GM21447 (cell line): ENCODE measurements around the gene MARCHF9.
A peak's percentile ranks its signal among the peaks of the same experiment; 100 is the strongest.

Experiments
- ATAC-seq: cut with Tn5 transposase; IDR thresholded peaks from one replicate; pipeline ENCODE4 v1.9.1; 2021; ENCODE audit not compliant: unreplicated experiment

Gene MARCHF9

DNA sequence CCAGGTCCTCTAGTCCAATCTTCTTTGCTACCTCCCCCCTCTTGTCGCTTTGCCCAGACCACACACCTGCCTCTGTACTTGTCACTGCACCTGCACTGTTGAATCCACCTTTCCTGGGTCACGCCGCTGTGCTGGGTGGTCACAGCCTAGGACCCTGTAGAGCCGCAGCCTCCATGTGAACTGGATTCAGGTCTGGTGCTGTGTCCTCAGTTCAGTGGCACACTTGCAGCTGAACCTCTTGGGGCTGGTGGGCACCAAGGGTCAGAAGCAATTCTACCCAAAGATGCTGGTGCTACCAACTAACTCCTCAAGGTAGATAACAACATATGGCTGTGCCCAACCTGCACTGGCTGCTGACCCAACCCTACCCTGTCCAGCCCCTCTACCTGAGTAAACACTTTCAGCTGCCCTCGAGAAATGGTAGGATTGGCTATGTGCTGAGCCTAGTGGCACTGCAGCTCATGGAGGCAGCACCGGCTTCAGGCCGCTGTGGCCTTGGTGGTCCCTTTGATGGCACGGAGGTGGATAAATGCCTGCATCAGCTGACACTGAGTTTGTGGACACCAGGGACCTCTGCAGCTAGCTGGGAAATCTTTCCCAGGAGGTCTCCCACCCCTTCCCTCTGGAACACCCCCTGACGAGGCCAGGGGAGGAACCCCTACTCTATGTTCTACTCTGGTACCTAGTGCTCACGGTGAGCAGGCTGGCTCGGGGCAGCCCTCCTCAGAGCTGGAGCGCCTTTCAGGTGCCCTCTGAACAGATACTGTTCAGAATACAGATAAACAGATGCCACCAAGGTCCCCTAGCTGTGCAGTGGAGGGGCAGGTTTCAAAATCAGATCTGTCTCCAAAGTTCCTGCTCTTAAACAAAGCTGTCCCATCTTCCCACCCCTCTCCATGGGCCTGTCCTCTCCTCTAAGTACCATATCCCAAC, 30.6 kb upstream of the MARCHF9 start:
- ATAC-seq = no peak

DNA sequence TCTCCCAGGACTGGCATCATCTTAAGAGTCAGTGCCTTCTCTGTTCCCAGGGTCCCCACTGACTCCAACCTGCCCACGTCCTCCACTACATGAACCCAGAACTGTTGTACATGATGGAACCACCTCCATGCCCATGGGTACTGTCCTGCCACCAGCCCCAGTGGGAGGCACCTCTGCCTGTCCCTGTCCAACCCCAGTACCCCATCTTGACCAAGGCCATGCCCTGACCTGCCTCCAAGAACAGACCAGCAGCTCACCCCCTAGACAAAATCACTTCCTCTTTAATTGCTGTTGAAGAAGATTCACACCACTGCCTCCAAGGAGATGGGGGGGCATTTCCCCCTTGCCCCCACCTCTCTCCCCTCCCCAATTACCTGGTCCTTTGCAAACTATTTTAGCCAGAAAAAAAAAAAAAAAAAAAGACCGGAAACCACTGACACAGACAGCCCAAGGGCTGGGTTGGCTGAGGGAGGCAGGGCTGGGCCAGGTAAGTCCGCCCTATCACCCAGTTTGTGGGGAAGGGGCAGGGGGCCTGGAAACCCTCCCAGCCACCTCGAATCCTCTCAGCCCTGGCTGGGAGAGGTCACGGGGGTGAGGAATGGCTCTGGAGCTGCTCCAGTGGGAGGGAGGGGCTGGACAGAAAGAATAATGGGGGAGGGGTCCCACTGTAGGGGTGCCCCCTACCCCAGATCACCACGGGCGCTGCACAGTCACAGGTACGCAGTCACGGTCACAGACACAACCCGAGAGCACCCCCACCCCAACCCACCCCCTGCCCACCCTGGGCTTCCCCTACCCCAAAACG, 29.8 kb upstream of the MARCHF9 start:
- no peak for ATAC-seq

DNA sequence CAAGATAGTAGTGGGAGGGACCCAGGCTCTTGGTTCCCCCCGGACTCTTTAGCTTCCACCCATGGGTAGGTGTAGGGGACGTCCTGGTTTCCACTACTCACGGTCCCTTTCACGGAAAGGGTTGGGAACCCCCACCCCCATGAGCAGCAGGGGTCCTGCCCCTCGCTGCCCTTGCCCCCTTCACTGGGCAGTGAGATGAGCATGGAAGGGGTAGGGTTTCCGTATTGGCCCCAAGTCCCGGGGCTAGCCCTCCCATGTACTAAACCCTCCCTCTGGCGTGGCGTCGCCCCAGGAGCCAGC, 29.1 kb upstream of the MARCHF9 start:
- no peak for ATAC-seq

DNA sequence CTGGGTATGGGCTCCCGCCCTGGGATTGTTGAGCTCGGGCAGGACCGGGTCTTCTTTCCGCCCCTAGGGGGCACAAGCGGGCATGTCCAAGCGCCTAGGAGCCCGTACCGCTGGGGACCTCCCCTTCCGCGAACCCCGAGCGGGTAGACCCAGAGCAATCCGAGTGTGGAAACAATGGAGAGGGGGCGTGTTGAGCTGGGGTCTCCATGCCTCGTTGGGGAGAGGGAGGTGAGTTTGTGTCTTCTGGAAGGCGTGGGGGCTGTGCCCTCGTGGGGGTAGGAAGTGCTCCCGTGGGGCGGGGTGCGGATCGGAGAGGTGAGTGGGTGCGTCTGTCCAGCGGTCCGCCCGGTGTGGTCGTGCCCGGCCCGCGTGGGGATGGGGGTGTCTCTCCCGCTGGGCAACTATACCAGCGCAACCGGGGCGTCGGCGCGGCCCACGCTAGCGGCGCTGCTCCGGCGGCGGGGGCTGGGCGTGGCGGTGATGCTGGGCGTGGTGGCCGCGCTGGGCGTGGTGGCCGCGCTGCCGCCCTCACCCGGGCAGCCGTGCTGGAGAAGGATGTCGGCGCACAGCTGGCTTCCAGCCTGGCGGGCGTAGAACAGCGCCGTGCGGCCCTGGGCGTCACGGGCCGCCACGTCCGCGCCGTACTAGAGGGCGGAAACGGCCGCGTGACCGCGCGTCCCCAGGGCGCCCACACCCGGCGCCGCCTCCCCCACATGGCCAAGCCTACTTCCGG, 28.6 kb upstream of the MARCHF9 start:
- peak; percentile 59 for ATAC-seq

DNA sequence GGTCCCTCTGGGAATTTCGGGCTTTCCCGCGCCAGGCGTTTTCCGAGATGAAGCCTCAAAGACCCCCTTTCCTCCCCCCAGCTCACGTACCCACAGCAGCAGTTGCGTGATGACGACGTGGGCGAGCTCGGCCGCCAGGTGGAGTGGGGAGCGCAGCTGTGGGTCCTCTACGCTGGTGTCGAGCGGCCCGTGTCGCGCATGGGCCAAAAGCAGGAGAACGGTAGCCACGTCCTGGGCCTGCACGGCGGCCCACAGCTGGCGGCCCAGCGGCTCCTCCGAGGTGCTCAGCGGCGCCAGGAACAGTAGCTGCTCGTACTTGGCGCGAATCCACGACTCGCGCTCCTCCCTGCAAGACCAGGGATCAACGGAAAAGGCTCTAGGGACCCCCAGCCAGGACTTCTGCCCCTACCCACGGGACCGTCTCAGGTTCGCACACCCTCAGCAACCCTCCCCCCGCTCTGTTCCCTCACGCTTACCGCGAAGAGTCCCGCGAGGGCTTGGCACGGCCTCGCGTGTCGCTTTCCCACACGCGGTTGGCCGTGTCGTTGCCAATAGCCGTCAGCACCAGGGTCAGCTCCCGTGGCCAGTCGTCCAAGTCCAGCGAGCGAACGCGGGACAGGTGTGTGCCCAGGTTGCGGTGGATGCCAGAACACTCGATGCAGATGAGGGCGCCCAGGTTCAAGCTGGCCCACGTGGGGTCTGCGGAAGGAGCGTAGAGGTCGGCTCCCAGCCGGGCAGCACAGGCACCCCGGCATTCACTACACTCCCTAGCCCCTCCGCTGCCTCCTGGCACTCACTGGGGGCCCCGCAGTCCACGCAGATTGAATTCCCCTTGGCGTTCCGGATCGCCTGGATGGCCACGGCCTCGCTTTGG, 27.8 kb upstream of the MARCHF9 start:
- no peak for ATAC-seq

DNA sequence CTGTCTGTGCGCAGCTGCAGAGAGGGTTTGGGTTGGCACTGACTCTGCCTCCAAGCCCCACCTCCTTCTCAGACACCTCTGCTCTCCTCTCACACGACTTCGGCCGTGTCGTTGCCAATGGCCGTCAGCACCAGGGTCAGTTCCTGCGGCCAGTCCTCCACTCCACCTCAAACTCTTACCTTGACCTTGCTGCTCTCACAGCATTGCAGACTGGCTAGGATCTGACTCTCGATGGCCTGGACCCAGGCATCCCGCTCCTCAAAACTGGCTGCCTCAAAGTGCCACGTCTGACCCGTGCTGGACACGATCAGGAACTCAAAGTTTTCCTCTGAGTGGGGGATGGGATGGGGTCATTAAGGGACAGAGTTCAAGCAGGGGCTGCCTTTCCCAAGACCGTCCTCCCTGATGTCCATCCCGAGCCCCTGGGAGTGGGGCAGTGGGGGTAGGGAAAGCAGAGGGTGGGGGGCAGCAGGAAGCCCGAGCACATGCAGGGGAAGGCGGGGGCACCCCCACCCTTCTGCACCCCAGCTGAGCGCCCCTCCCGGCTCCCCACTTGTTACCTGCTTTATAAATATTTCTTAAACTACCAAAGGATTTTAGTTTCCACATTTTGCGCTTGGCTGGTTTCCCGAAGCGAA, 27.0 kb upstream of the MARCHF9 start:
- no peak for ATAC-seq

DNA sequence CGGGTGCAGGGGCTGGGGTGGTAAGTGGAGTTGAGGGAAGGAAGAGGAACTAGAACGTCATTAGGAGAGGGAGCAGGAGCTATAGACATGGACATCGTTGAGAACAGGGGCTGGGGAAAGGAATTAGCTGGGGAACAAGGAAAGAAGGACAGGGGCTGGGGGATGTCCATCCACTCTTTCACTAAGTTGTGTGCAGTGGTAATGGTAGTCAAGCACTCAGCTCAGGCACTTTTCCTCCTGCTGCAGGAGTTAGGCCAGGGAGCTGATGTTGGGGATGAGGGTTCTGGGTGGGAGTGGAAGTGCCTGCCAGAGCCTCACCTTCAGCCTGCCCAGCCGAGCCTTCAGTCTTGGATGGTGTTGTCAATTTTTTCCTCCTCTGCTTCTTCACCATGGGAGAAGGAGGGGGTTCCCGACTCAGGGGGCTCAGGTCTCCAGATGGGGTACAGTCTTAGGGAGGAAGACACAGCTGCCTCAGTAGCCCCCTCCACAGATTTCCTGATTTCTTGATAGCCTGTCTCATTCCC, 25.5 kb upstream of the MARCHF9 start:
- ATAC-seq = no peak

DNA sequence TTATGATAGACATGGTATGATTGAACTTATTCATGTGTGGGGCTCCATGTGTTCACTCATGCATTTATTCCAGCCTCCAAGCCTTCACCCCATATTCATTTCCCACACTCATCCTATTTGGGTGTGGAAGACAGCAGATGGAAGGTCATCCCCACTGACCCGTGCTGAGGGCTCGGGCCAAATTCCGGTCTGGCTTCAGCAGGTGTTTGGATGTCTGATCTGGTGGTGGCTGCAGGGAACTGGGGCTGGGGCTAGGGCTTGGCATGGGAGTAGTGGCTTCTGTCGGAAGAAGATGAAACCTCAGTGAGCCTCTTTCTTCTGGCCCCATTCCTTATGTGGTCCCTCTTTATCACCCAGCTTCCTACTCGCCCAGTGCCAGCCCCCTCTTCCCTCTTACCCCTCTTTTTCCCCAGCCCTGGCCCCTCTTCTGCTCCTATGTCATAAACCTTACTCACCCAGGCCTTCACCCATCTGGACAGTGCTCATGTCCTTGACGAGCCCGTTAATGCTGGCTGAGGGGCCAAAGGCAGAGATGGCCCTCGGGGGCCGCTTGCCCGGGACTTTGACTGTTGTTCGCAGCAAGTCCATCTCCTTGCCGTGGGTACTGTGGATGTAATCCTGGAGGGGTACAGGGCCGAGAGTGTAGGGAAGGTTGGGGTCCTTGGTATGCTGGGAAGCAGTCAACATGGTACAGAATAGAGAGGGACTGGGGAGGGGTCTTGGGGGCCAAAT, 24.4 kb upstream of the MARCHF9 start:
- no peak for ATAC-seq

DNA sequence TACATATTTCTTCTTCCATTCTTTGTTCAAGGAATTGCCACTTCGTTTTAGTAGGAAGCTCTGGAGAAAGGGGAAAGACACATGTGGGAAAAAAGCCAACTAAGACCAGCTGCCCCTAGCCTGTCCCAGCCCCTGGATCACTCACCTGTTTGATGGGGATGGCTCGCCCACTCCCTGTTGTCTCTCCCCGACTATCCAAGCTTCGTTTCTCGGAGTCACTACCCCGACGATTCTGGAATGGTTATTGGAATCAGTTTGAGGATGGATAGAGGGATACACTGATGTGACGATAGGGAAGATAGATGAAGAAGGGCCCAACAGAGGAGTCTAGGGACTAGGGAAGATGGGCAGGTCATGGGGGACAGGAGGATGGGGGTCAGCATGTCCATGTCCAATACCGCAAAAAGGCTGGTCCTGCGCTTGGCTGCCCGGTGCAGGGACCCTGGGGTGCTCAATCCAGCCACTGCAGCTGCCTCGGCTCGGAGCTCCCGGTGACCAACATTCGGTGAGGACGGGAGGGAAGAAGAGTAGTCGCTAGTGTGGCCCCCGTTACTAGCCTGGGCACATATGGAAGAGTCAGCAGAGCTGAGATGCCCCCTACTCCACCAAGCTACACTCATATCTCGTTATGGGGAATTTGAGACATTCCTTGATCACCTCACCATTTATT, 23.4 kb upstream of the MARCHF9 start:
- no peak for ATAC-seq

DNA sequence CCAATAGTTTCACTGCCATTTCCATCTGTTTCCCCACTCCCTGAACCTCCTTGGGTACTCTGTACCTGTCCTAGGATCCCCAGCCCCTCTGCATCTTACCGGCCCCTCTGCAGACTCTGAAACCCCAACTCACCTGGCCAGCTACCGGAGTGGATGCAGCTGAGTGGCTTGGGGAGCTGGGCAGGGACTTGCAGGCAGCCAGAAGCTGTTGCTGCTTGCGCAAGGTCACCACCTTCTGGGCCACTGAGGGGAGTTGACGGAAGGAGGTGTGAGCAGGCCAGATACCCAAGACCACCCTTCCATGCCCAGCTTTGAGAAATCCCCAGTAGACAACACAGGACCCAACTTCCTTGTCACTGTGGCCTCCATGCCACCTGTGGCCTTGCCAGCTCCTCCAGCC, 22.6 kb upstream of the MARCHF9 start:
- ATAC-seq = no peak

DNA sequence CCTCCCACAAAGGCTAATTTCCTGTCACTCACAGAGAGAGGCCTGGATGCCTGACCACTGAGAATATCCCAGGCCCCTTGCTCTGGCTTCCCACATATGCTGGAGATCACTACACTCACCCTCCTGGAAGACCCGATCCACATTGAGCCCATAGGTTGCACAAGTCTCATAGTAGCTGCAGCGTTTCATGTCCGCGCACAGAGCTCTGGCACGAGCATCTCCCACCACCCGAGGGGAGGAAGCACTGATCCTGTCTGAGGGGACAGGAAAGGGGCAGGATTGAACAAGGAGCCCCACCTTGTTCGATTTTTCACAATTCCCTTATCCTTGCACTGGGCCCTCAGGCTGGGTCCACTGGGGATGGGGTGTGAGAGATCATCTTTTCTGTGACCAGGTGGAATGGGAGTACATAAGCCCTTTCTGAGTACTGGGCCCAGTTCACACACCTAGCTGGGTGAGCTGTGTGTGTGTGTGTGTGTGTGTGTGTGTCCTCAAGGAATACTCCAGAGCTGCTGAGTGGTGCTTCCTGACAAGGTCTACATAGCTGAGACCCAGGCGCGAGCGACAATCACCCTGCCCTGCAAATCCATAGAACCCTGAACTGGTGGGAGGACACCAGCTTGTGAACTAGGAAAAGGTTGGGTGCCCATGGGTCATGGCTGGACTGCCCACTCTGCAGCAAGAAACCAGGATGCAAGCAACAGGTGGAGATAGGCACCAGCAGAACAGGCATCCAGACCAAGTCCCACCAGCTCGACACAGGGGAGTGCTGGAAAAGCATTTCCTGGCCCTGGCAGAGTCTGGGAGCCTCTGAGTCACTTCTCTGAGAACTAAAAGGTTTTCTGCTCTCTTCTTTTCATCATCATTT, 21.9 kb upstream of the MARCHF9 start:
- no peak for ATAC-seq

DNA sequence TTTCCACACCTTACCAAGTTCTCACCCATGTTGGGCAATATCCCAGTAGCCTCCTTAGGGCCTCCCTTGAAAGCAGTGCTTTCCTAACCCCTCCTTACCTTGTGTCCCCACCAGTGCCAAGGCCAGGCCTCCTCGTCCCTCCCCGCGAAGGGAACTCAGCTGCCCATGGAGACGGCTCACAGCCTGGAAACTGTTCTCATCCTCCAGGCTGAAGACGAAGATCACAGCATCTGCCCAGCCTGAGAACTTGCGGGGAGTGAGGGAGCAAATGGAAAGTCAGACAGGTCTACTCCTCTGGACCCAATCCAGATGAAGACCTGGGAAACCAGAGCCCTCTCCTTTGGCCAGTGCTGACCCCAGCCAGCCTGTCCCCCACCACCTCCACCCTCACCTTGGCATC, 21.0 kb upstream of the MARCHF9 start:
- ATAC-seq = no peak

DNA sequence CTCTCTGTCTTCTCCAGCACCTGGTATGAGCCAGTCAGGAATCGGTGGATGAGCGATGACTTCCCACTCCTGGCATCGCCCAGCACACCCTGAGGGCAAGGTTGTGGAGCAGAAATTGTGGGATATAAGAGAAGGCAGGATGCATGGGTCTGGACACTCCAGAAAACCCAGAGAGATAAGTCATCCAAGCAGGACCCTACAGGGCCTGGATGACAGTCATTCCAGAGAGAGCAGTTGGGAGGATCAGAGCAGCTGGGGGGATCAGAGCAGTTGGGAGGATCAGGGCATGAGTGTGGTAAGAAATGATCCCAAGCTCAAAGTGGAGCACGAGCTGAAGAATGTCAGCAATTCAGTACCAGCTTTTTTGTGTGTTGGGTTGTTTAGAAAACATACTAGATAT, 20.3 kb upstream of the MARCHF9 start:
- ATAC-seq = no peak

DNA sequence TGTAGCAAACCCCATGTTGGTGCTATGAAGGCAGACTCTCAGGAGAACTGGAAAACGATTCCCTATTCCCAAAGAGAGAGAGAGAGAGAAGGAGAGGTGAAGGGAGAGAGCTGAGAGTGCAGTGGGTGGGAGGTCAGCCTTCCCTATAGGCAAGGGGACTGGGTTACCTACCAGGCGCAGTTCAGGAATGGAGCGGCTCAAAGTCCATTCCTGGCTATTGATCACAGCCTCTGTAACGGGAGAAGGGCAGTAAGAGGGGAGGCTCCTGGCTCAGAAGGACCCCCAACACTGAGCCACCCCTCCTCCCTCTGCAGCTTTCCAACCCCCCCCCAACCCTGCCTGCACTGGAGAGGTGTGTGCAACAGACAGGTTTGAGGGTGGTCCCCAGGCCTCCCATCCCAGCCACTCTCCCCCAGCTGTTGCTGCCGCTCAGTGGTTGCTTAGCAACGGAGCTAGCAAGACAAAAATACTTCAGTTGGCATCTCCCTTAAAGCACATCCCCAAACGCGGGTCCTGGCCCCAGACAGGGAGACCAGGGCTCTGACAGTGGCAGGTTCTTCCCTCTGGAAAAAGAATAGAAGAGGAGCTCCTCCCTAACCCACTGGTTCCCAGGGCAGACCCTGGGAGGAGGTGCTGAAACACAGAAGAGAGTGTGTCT, 19.6 kb upstream of the MARCHF9 start:
- no peak for ATAC-seq

DNA sequence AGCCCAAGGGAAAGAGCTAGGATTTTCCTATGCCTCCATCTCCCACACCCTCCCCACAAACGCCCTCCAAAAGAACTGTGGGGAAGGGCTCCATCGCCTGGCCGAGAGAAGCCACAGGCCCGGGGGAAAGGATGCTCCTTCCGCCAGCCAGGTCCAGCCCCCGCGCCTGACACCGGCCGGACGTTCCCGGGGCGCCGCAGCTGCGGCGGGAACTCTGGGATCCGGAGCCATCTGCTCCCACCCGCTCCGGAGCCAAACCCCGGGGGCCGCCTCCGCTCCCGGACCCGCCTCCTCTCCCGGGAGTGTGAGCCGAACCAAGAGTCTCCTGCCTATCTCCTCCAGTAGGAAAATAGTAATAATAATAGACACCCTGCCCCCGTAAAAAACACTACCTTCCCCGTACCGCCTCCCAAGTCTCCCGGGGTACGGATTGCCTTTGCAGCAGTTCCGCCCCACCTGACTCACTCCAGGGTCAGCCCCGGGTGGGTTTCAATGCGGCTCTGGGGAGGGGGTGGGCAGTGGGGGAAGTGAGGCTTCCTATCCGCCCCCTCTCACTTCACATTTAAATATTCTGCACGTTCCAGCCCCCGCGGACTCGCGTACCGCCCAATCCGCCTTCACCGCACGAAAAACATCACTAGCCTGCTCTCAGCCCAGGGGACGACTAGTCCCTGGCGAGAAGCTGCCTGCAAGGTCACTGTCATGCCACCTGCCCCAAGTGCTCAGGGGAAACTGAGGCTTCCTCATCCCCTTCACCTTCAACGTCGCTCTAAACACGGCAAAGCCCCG, 18.8 kb upstream of the MARCHF9 start:
- no peak for ATAC-seq

DNA sequence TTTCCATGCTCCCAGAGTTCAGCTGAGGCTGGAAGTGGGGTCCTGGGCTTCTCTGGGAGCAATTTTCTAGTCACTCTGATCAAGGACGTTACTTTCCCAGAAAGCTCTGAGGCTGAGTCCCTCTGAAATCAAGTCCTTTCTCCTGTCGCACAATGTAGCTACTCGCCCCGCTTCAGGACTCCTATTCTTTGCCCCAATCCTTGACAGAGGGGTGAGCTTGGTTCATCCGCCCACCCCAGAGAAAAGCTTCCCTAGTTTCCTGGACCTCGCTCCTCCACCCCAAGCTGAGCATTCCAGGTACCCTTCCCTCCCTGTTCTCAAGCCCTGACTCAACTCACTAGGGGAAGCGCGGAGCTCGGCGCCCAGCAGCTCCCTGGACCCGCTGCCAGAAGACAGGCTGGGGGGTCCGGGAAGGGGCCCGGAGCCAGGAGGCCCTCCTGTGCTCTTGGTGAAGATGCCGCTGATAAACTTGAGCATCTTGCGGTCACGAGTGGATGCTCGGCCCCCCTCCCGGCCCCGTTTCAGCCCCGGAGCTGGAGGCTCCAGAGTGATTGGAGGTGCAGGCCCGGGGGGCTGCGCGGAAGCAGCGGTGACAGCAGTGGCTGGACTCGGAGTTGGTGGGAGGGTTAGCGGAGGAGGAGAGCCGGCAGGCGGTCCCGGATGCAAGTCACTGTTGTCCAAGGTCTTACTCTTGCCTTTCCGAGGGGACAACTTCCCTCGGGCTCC, 18.0 kb upstream of the MARCHF9 start:
- no peak for ATAC-seq
